DMS153 treated with DMSO at 0.1 percent for 48 hours (cell line): Measurements from ENCODE around the gene ARHGAP26.
A peak's percentile ranks its signal among the peaks of the same experiment; 100 is the strongest.

ENCODE experiments used
- DNase-seq: peaks from one replicate; lab custom pipeline; 2025; ENCODE audit not compliant: unreplicated experiment; lab: John Stamatoyannopoulos, UW

The ARHGAP26 gene

DNA sequence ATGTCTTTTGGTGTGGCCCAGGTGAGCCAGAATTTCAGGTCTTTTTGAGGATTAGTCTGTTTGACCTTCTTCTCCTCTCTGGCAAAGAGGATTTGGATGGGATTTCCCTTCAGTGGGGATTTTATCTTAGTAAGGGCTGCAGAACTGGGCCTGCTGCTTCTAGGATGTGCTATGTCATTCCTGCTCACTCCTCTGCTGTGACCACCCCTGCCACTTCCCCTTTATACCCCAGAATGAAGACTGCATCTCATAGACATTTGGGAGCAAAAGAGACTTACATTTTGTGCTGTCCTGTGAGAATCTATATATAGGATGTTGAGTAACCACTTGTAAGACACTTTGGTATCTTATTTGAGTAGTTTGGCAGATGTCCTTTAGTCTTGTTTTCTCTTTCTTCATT, 76.2 kb downstream of the ARHGAP26 start:
- no peak for DNase-seq

DNA sequence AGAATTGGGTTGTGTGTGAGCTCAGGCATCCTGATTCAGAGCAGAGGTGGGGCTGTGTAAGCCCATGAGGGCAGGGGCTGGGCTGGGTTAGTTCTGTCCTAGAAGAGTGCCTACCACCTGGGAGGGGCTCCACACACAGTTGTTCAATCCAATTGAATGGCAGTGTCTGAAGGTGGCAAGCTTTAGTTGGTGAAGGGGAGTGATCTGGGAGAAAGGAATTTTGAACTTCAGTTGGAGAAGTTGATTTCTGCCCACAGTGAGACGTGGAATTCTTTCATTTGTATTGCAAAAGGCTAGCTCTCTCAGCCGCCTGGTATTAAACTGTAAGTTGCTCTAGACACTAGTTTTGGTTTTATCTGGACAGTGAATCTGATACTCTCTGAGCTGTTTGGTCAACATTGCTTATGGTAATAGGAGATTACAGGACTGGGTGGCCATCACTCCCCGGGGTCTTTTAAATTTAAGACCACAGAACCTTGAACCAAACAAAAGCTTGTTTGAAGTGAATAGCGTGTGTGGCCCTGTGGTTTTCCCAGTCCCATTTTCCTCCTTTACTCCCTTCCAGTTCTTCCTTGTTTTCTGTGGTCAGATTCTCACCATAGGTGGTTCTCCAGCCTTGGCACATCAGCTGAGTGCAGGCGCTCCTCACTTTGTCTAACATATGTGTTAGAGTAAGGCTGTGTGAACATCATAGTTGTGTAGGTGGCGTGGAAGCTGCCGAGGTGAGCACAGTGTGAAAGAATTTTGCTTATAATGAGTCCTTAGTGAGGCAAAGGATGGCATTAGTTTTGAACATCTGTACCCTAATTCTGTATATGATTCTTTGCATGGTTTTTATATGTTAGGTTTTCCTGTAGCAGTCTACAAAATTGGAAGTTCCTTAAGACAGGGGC, 78.0 kb downstream of the ARHGAP26 start:
- DNase-seq, result no peak

DNA sequence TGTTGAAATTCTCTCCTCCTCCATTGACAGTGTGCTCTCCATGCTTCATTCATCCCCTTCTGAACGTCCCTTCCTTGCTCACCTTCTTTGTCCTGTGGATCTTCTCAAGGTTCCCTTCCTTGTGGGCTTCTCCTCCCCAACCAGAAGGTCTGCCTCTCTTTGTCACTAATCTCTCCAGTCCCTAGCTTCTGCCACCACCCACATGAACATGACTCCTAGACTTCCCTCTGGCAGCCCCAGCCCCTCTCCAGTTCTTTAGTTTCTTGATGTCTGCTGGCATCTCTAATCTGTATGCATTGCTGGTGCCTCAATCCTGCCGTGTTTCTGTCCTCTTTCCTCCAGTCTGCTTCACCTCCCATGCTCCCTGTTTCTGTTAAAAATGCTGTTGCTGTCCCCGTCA, 79.3 kb downstream of the ARHGAP26 start:
- DNase-seq, result no peak

DNA sequence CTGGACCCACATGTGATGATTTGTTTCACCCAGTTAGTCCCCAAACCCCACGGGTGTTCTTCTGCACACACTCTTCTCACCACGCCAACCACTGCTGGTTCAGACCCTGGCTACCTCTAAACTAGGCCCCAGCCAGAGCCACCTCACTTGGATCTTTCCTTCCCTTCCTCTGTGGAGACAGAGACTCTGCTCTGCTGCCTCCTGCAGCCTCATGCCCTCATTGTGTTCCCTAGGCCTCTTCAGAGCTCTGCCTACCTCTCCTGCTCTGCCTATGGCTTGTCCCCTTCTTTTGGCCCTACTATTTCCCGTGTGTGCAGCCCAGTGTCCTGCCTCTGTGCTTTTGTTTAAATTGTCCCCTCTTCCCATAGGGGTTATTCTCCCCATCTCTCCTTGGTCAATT, 79.7 kb downstream of the ARHGAP26 start:
- no peak for DNase-seq

DNA sequence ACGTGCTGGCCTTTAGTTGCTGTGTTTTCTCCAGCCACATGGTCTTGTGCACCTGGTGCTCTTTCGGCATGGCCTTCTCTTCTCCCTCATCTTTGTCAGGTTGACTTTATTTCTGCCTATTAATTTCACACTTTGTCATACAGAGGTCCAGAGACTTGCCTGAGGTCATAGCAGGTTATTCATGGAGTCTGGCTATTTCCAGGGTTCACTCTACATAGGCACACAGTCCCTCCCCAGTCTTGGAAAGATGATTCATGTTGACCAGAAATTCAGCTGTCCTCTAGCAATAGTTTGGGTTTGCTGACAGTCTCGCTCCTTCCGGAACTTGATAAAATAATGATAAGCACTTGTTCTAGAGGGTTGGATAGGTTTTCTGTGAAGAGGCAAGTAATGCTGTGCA, 81.6 kb downstream of the ARHGAP26 start:
- no peak for DNase-seq

DNA sequence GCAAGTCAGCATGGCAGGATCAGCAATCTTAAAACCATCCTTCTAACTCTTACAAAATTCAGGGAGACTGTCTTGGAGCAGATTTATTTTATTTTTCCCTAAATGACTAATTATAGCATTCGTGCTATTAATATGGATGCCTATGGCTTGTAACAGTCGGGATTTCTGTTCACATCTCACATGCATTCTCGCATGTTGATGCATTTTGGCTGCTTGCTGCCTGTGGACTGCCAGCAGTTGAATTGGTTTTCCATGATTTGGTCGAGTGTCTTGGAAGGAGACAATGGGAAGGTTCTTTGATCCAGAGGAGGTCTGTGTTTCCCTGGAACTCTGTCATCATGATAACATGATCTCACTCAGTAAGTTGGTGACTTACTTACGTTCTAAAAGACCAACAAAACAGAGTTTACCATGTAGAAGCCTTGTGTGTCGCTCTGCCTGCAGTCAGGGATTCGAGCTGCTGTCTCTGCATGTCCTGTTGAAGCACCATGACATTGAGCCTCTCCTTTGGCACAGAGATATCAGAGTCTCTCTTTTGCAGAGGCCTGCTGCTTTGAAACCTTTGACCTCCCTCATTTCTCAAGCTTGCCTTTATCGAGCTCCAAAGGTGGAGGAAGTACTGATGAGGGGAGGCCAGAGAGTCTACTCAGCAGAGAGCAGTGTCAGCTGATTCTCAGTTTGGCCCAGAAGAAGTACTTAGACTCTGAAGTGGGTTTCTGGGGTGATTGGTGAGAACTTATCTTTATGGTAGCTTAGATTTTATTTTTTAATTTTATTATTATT, 82.4 kb downstream of the ARHGAP26 start:
- DNase-seq, result no peak

DNA sequence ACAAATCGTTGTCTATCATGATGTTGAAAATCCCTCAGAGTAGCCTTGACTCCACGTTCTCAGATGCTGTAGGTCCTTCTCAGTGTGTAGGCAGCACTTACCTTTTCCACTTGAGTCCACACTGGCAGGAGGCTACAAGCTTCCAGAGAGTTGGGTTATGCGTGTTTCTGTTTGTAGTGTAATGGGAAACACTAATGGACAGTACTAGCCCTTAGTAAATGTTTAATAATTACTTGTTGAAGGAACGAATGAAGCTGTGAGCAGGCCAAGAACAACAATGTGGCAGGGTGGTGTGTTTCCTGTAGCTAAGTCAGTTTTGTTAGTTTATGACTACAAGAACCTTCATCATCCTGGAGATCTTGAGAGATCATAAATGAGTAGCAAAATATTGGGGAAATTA, 83.5 kb downstream of the ARHGAP26 start:
- DNase-seq, result no peak

DNA sequence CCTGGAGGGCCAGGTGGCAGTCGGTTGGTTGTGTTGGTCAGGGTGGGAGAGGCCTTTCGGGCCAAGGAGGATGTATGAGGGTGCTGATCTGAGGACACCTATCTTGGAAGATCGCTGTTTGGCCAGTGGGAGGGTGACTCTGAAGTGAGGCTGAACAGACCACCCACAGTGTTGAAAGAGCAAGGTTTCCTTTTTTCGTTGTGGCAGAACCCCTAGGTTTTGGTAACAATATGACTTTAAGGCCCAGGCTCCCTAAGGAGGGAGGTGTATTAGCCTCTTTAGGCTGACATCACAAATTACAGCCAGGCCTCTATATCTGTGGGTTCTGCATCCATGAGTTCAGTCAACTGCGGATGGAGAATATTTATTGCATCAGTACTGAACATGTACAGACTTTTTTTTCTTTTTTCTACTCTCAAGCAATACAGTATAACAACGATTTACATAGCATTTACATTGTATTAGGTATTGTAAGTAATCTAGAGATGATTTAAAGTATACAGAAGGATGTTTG, 86.1 kb downstream of the ARHGAP26 start:
- DNase-seq, result no peak

DNA sequence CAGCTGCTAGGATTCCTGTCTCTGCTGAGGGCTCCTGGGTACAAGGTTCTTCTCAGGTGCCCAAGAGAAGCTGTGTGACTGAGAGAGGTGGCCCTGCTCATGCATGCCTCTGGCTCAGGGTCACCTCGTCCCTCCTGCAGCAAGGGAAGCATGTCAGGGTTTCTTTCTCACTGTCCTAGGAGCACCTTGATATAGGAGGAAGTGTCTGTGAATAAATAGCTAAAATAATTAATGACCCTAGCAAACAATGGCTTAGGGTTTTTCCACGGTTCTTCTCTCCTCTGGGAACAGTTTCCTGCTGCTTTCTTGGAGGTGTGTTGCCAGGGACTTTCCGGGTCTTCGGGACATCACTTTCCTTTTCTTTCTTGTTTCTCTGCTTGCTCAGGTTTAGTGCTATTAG, 87.2 kb downstream of the ARHGAP26 start:
- DNase-seq, result no peak

DNA sequence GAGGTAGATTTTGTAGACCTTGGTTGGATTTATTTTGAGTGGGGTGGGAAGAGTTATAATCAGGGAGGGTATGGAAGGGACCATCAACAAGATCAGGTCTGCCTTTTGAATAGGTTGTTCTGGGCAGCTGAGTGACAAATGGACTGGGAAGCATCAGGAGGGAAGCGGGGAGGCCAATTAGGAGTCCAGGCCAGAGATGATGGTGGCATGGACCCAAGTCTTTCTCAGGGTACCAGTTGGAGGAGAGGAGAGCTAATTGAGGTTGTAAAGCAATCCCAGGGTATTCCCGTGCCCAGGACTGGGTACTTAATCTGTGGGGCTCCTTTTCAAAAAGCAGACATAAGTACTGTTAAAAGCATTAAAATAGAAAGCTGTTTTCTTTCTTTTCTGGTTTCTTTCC, 88.9 kb downstream of the ARHGAP26 start:
- no peak for DNase-seq

DNA sequence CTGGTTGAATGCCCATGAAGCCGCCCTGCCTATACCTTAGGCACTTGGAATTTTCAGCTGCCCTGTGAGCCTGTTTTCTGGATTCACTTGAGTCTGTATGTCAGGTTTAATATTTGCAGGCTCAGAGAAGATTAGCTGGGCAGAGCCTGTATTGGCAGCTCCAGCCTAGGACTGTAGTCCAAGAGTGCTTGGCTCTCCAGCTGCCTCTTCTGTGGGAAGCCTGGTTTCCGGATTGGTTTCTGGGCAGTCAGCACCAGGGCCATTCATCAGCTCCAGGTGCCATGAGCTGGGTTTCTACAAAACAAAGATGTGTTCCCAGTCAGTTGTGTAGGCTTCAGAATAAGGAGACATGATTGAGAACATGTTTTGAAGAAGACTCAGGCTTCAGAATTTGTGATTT, 90.1 kb downstream of the ARHGAP26 start:
- DNase-seq, result no peak

DNA sequence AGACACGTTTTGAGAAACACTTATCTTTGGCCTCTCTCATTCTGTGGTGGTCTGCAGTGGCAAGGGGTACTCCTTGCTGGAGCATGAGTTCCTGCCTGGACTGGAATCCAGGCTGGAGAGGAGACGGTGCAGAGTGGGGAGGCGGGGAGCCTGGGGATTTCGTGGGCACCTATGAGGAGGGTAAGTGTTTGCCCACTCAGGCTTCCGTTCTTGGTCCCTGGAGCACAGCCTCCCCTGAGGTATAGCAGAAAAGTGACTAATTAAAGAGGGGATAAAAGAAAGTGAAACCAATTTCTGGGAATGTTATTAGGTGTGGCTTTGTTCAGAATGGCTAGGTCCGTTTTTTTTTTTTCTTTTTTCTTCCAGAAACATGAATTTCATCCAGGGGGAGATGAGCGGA, 90.8 kb downstream of the ARHGAP26 start:
- no peak for DNase-seq

DNA sequence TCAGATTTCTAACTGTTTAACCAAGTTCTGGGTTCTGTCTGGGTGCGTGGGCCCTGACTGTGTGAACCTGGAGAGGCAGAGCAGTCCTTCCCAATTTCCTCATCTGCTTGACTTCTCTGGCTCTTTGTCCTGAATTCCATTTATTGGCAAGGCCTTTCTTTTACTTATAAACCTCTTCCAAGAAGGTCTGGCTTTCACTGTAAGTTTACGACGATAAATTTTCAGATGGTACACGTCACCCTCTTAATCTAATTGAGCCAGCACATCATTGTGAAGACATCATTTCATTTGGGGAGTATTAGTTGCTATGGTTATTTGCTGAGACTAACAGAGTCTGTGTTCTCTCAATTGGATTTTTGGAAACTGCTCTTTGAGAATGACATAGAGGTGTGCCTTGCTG, 92.4 kb downstream of the ARHGAP26 start:
- no peak for DNase-seq

DNA sequence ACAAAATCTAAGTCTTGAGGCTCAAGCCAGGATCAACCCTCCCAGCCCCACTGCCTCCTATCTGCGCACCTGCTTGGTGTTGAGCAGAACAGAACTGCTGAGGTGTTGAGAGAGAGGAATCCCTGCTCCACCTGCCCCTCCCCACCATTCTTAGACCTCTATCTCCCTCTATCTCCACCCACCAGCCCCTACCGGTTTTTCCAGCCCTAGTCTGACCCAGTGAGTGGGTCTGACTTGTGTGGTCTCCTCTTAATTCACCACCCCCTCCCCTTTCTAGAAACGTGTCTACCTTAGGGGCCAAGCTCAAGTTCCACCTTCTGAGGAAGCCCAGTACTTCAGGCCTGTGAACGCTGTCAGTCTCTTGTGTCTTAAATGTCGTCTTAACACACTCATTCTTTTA, 93.7 kb downstream of the ARHGAP26 start:
- DNase-seq, result no peak

DNA sequence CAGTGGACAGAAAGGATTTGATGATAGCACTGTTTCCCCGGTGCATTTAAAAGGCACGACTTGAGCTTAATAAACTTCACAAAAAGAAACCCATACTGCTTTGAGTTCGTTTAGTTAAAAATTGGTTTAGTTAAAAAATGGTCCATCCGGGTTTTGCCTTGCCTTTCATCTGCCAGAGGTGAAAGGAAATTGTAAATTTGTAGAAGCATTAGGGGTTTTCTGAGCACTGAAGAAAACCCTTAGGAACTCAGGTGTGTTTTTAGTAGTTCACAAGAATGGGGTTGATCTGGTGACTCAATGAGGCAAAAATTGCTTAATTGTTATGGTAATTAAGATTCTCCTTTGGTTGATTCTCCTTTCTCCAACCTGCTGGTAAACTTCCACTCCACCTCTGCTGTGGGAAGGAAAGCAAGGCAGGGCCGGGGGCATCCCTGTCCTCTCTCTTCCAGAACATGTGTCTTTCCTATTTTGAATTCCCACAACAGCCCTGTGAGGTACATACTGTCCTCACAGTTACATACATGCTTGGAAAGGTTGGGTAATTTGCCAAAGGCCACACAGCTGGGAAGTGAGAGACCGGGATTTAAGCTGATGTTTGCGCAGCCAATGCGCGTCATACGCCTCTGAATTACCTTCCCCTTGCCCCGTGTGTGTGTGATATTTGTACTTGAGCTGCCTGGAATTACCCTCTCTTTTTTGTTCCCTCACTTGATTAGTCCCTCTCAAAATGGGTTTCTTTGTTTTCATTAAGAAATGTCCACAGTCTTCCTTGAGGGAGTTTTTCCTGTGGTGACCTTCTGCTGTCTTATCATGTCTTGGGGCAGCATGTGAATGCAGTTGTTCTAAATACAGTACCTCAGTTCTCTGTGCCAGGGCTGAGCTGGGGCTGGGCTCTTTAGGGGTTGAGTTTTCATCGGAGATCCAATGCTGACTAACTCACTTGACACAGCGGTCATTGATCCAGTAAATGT, 94.4 kb downstream of the ARHGAP26 start:
- no peak for DNase-seq

DNA sequence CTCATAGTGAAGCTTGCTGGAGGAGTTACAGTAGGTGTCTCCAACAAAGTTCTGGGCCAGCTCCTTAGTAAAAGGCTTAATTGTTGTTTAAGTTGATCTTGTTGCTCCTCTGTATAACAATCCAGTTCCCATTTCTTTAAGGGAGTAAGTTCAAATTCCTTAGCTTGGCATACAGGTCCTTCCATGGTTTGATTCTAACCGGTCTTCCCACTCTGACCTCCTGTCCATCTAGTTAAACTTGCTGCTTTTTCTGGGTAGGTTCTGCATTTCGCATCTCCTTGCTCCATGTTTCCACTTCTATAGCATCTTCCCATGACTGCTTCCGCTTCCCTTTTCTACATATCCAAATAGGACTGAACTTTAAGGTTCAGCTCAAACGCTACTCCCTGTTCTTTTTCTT, 95.5 kb downstream of the ARHGAP26 start:
- no peak for DNase-seq

DNA sequence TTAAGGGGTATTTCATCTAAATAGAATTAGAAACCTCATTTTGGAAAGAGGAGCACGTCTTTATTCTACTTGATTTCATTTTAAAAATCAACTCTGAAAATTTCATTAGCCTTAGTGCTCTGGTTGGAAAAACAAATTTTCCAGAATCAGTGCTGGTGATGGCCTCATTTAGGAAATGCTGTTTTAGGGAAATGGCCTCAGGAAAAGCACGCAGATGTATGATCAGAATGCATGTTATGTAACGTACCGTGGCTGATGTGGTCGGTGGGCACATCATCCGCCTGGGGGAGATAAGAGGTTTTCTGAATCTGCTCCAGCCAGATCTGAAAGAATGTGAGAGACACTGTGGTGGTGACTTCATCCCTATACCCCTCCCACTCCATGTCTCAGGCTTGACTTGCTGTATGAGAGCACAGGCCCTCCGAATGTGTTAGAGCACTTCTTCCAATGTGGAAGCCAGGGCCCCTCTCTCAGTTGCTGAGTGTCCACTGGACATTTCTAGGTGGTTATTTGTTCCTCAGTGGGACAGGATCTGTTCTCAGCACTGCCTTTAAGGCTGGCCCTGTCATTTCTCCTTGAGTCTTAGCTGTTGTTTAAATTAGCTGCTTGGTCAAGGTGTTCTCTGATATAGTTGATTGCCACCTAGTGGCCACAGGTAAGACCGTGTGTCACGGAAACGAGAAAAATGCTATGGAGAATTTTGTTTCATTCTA, 96.5 kb downstream of the ARHGAP26 start:
- peak; percentile 43 for DNase-seq

DNA sequence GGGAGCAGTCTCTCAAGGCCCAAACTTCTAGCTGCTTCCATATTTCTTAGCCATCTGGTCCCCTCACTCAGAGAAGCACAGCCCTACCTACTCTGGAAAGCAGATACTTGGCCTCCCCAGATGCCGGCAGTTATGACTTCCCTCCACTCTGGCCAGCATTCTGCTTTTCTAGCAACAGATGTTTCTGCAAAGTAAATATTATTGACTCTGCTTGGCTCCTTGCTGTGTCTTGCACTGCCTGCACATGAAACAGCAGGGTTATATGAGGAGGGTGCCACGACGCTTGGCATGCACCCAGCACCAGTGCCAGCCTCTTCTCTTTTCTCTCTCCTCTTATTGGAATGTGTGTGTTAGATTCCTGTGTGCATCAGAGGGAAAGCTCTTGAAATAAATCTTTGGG, 99.7 kb downstream of the ARHGAP26 start:
- DNase-seq, result no peak

DNA sequence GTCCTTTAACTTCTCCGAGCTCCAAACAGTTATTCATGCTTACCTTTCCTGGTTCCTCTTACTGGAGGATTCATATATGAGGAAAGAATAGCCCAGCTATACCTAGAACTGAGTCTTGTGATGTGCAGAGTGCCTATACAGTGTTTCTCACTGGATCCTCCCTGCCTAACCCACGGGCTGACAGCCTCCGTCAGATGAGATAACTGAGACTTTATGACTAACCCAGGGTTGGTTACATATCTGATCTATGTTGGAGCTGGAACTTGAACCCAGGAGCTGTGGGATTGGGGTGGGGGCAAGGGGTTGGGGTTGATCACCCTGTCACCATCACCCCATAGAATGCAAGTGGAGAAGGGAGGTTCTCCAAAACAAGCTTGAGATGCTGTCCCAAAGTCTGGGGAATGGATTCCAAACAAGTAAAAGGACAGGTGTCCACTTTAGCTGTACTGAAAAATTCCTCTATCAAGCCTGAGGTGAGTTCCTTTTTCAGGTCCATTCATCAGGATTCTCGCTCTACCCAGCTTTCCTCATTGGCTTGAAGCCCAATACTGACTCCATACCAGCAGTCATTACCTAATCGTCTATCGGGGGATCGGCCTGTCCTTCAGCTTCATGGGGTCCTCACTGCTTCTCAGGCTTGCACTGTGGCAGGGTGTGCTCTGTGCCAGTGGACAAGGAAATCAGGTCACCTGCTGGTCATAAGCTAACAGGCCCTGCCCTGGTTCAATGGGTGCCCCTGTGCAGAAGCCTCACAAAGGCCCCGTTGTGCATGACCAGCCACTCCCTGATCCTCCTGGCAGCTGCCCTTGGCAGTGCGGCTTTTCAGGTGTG, 100.6 kb downstream of the ARHGAP26 start:
- DNase-seq, result no peak
